AG04449 (cell line): ENCODE data around the gene HDAC4.

ENCODE experiments used
- CTCF ChIA-PET: fragments of 350-600 bp; formaldehyde crosslinking; extraction: SDS; loops from one replicate; lab custom pipeline; 2021; ENCODE audit warnings: antibody characterized with exemption; lab: Yijun Ruan, JAX
- POLR2A ChIA-PET: fragments of 400-600, 350-600 bp; formaldehyde crosslinking; extraction: SDS; loops from one replicate; lab custom pipeline; 2020; ENCODE audit warnings: antibody characterized with exemption, inconsistent platforms; lab: Yijun Ruan, JAX
- DNase-seq: peaks from one replicate; pipeline ENCODE4 v3.0.0-alpha.2; 2010; ENCODE audit warnings: low read depth, low spot score
- H3K4me3 ChIP-seq: 2 replicates; pipeline ENCODE4 v1.5.1; 2011; ENCODE audit warnings: low read depth, mild to moderate bottlenecking, control low read depth, low read length
- TF ChIP-seq, protein P1 (sequence below): IDR thresholded peaks from one replicate; pipeline ENCODE4 v1.5.1; 2011; ENCODE audit warnings: mild to moderate bottlenecking, moderate library complexity, low read length, control low read depth, inconsistent platforms; ENCODE audit not compliant: insufficient read depth; ENCODE audit errors: missing control alignments

The HDAC4 gene

DNA sequence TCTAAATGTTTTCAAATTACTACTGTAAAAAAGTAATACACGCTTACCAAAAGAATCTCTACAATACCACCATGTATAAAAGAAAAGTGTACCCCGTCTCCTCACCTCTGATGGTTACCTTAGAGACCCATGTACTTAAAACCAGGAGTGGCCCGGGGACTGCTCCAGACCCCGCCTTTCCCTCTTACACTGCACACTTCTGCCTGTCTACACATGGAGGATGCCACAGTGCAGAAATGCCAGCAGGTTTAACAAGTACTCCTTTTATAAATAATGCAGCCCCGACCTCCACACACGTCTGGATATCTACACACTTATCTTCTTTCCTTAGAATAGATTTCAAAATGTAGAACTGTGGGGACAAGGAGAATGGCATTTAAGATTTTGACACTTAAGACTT is 5.3 kb downstream of the HDAC4 start:
- POLR2A ChIA-PET: no interaction called here

DNA sequence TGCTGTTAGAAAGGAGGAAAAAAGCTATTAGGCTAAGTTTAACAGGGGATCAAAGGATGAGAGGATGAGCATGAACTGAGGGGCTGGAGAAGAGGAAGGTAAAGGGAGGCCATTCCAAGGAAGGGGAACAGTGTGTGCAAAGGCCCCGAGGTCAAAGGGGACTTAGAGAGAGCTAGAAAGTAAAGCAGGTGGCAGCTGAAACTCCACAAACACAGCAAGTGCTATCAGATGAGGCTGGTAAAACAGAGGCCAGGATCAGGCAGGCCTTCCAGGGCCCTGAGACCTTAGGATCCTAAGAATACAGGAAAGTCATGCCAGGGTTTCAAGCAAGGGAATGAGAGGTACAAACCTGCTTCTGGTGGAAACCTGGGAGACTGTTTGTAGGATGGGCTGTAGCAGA is 5.8 kb downstream of the HDAC4 start:
- CTCF ChIA-PET: no interaction called here
- DNase-seq: no peak
- POLR2A ChIA-PET: no interaction called here
- TF ChIP-seq, protein P1, sequence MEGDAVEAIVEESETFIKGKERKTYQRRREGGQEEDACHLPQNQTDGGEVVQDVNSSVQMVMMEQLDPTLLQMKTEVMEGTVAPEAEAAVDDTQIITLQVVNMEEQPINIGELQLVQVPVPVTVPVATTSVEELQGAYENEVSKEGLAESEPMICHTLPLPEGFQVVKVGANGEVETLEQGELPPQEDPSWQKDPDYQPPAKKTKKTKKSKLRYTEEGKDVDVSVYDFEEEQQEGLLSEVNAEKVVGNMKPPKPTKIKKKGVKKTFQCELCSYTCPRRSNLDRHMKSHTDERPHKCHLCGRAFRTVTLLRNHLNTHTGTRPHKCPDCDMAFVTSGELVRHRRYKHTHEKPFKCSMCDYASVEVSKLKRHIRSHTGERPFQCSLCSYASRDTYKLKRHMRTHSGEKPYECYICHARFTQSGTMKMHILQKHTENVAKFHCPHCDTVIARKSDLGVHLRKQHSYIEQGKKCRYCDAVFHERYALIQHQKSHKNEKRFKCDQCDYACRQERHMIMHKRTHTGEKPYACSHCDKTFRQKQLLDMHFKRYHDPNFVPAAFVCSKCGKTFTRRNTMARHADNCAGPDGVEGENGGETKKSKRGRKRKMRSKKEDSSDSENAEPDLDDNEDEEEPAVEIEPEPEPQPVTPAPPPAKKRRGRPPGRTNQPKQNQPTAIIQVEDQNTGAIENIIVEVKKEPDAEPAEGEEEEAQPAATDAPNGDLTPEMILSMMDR: no peak
- H3K4me3 ChIP-seq: no peak overlapping the region

More for the DNA sequence above, 5.3 kb downstream of the HDAC4 start:
- CTCF ChIA-PET: no interaction called here
- H3K4me3 ChIP-seq: no peak overlapping the region
- TF ChIP-seq, protein P1: no peak
- no peak for DNase-seq

DNA sequence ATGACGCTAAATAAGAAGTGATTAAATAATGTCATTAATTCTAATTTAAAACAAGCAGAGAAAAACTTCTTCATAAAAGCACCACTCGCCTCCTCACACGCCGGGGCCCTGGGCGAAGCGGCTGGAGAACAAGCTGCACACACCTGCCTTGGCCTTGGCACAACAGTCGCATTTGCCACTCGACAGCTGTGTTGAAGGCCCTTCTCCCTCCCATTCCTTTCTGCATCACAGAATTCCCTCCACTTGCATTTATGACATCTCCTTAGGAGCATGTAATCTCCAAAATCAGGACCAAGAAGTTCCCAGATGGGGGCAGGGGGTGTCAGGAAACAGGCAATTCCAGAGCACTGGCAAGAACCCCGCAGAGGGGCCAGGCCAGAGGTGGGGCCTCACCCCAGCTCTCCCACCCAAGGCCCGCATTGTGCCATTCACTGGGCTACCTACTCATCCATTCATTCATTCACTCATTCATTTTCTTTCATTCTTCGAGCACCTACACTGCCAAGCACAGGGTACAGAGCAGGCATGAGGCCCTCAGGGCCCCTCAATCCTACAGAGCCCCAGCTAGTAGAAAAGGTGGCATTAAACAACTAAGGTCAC is 6.4 kb downstream of the HDAC4 start:
- TF ChIP-seq, protein P1: no peak
- ChIA-PET CTCF (no interaction called here), POLR2A (no interaction called here)
- no peak for DNase-seq
- no peak overlapping the region for H3K4me3 ChIP-seq

DNA sequence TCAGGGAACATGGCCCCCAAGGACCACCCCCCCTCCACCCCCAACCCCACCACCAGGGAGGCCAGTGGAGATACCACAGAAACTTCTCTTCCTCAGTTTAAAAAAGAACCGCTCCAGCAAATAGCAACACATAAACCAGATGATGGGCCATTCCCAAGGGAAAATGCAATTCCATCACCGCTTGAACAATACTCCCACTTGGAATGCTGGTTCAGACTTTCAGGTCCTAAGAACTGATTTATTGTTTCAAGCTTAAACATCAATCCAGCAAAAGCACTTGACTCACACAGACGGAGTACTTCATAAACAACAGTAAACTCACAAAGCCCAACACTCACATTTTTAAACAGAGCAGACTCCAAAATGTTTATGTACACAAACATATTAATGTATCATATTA is 6.9 kb downstream of the HDAC4 start:
- ChIA-PET POLR2A (no interaction called here), CTCF (interaction anchor here (1.0 kb wide), 1 partner anchor 26 kb away, joined by 3 read pairs; no protein-coding TSS in a partner anchor)
- no peak overlapping the region for H3K4me3 ChIP-seq
- no peak for DNase-seq
- TF ChIP-seq, protein P1: no peak

DNA sequence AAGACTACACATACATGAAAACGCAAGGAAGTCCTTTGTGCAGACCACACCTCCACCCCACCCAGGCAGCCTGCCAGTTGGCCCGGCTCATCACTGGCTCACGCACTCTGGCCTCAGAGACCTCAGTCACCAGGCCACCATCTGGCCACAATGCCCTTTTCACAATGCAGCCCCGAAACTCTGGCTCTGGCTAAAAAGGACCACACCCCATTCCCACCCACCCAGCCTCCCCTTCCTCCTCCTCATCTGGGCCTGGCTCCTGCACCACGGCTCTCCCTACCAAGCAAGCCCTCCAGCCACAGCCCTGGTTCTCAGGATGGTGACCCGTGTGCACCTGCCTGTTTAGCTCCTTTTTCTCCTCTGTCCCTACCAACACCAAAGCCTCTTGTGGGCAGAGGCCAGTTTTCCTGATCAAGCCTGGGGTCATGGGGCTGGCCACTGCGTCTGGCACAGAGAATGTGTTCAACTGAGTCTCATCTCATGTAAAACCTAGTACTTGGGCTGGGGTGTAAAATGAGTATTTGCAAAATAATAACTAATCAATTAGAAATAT is 7.4 kb downstream of the HDAC4 start:
- TF ChIP-seq, protein P1: no peak
- no peak for DNase-seq
- no peak overlapping the region for H3K4me3 ChIP-seq
- ChIA-PET POLR2A (no interaction called here), CTCF (interaction anchor here (0.8 to 1.0 kb wide), 2 partner anchors 26 to 264 kb away, joined by 3 read pairs; no protein-coding TSS in a partner anchor)

DNA sequence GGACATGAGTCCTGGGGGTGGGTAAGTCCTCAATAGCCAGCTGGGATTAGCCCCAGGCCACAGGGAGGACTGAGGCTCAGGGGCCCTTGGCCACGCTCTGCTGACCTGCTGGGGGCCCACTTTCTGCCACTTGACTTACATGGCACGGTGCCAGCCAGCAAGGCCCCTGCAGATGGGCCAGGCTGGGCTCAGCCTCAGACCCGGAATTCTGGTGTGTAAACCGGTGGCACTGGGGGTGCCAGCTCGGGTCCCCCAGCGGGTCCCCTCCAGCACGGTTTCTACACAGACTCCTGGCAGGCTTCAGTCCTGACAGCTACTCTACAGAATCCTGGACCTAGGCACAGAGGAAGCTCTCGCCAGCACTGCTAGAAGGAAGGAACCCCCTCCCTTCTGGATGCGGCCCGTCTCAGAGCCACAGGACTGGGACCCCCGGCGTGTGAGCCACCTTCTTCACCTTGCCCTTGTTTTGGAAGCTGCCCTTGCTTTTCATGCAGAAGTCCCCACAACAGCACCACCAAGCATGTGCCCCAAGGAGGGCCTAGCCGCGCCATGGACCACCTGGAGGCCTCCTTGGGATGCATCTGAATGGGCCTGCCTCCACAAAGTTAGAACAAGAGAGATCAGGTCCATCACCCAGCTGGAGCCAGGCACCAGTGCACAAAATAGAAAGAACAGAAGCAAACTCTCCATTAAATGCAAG is 8.0 kb downstream of the HDAC4 start:
- ChIA-PET CTCF (interaction anchor here (0.8 to 1.0 kb wide), 2 partner anchors 25 to 263 kb away, joined by 3 read pairs; no protein-coding TSS in a partner anchor), POLR2A (no interaction called here)
- no peak for DNase-seq
- H3K4me3 ChIP-seq: no peak overlapping the region
- TF ChIP-seq, protein P1: no peak
